GM19455 (cell line): ENCODE measurements around the gene ROBO1.
"Not testable (repeated sequence)": the region's sequence is repeated elsewhere in the genome, so short reads cannot be mapped to it uniquely, and the experiment has no call there.

Experiments used
- ATAC-seq: cut with Tn5 transposase; IDR thresholded peaks from one replicate; pipeline ENCODE4 v1.9.1; 2021; ENCODE audit not compliant: unreplicated experiment

The ROBO1 gene

DNA sequence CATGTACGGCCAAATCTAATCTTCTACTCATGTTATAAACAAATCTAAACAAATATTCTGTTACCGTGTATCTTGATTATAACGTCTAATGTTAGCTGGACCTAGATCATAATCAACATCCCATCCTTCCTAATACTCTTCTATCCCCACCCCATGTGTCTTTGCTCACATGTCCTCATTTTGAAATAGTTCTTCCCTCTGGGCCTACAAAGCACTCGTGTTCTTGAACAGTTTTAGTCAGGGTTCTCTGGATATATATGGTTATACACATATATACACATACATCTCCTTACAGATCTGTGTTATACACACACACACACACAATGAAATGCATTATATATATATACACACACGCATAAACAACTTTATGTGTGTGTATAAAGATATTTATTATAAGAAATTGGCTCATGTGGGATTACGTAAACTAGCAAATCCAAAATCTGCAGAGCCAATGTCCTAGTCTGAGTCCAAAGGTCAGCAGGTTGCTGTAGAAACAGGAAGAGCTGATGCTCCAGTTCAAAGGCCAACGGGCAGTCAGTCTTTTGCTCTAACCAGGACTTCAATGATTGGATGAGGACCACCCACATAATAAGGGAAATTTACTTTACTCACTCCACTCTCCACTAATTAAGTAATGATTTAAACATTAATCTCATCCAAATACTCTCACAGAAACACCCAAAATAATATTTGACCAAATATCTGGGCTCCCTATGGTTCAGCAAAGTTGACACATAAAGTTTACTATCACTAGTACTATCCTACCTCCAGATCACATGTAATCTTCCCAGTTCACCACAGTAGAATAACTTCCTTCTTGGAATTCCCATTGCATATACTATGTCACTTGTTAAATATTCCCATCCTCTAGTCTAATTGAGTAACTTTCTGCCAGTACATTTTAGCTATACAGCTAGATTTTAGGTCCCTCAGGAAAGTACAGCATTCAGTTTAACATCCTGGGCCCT is 450.0 kb downstream of the ROBO1 start:
- ATAC-seq: no peak

DNA sequence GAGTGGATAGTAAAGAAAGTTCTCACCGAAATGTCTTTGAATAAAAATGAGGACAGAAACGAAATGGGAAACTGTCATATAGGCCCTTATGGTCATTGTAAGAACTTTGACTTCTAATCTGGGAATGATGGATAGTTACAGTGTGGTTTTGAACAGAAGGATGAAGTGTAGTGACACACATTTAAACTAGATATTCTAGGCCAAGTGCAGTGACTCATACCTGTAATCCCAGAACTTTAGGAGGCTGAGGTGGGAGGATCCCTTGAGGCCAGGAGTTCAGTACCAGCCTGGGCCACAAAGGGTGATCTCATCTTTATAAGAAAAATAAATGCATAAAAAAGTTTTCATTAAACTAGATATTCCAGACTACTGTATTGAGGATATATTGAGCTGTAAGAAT is 452.8 kb downstream of the ROBO1 start:
- ATAC-seq: no peak

- no peak for ATAC-seq
These were observed 453.3 kb downstream of the ROBO1 start for GRCh38 chr3:79314544-79314943.

DNA sequence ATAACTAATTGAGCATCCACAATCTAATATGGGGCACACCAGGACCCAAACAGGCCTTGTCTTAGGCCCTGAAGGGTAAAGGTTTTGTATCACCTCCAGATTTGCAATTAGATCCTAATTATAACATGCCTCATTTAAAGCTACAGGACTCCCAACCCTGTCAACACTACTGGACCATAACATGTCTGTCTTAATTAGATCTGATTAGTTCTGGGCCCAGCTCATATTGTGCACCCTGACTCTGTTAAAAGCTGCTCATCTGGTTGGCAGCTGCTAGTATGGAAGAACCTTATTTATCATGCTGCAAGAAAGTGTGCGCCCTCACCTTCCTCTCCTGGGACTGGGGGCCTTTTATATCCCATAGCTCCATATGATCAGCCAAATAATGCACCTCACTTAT is 457.8 kb downstream of the ROBO1 start:
- no peak for ATAC-seq

DNA sequence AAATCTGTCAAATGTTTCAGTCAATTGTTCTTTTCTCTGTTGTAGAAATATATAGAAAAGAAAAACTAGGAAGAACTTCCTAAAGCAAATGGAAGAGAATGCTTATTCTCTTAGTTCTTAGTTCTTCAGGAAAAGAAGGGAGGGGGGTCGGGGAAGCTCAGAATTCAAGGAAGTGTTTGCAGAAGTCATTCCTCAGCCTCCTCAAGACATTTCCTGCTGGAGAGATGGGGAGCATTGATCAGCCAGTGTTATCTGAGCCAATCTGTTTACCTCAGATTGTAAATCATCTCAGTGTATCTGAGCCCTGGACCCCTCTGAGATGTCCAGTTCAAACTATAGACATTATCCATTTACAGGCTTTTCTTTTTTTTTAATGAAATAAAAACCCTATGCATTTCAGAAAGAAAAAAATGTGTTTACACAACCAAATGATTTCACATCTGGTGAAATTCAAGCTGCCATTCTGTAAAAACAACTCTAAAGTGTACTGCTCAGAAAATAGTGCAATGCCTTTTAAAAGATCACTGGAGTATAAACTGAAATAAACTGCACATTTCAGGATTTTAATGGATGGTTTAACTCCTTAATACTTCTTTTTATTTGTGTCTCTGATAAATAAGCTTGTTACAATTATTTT is 460.7 kb downstream of the ROBO1 start:
- ATAC-seq: no peak

DNA sequence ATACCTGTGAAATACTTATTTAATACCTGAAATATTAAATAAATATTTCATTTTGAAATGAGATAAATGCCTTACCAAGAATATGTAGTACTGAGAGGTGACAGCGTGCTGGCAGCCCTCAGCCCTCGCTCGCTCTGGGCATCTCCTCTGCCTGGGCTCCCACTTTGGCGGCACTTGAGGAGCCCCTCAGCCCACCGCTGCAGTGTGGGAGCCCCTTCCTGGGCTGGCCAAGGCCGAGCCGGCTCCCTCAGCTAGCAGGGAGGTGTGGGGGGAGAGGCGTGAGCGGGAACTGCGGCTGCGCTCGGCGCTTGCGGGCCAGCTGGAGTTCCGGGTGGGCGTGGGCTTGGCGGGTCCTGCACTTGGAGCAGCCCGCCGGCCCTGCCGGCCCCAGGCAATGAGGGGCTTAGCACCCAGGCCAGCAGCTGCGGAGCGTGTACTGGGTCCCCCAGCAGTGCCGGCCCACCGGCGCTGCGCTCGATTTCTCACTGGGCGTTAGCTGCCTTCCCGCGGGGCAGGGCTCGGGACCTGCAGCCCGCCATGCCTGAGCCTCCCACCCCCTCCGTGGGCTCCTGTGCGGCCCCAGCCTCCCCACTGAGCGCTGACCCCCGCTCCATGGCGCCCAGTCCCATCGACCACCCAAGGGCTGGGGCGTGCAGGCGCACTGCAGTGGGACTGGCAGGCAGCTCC is 467.7 kb downstream of the ROBO1 start:
- not testable (repeated sequence) for ATAC-seq

GRCh38 chr3:79297245-79297960 is 470.4 kb downstream of the ROBO1 start:
- ATAC-seq: no peak

DNA sequence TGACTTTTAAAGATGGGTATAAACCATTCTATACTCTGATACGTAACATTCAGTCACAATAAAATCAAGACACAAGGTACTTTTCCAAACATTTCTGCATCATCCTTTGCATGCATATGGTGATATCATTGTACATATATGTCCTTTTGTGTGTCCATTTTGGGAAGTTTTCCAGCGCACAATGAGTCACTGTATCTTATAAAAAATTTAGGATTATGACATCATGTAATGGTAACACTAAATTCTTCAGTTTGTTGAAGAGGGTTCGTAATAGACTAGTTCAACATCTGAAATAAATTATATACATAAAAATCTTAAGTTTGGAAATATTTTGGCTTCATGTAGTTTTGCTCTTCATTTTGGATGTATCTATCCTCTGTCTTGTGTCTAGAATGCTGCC is 480.9 kb downstream of the ROBO1 start:
- ATAC-seq: no peak

DNA sequence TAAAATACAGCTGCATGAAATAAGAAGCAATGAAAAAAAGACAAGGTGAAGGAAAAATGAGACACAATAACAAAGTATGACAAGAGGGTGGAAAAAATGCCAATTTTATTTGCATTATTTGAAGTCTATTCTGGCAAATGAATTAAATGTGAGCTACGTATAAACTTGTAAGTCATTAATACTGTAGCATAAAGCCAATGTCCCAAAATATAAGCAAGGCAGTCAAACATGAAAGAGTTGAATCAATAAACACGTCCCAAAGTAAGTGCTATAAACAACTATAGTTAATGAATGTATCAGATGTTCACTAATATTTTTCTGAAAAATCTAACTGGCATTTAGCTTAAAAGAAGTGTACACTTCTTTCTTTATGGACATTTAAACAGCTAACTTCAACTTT is 481.9 kb downstream of the ROBO1 start:
- ATAC-seq: no peak

DNA sequence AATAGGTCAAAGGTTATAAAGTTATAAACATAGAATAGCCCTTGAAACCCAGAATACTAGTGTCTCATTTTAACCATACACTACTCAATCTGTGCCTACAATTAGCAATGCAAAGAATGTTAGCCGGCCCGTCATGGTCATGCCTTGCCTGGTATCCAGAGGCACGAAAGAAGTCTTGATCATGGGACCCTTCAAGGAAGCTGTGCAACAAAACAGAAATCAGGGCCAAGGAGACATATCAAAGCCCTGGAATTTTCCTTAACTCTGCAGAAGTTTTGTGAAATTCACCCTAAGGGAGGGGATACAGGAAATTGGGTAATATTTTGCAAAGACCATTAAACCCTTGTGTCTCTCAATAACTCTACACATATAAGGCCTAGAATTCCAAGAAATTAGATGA is 482.4 kb downstream of the ROBO1 start:
- ATAC-seq: no peak

DNA sequence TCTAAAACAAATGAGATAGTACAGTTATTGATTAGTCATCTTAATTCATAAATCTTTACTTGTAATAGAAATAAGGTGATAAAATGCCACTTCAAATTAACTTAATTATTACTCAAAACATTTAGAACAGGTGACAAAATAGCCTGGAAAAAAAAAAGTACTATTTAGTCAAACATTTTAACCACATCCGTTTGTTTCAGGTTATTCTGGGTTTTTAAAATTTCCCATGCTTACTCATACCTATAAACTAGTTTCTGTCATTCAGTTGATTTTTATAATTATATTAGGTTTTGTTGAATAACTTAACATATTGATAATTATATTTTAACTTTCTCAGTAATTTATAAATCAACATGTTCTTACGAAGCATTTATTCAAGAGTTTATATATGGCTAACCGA is 483.0 kb downstream of the ROBO1 start:
- ATAC-seq: no peak

DNA sequence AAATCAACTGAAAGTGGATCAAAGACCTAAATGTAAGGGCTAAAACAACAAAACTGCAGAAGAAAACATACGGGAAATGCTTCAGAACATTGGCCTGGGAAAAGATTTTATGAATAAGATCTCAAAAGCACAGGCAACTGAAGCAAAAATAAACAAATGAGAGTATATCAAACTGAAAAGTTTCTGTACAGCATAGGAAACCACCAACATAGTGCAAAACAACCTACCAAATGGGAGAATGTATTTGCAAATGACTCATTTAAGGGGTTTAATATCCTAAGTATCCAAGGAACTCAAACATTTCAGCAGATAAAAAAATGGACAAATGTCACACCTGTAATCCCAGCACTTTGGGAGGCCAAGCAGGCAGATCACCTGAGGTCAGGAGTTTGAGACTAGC is 489.1 kb downstream of the ROBO1 start:
- no peak for ATAC-seq

DNA sequence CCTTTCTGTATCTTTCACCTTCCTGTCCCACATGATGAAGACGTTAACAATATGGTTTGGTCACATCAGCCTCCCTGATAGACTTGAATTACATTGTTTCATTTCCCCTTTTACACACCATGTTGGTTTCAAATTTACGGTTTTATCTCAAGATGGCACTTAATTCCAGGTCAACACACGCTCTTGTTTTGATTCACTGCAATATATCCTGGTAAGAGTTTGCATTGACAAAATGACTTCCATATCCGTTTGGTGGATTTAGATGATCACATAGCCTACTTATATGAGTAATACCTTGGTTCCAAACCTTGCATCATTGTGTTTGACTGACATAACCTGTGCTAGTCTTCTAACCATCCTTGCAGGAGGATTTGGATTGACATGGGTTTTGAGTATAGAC is 499.4 kb downstream of the ROBO1 start:
- ATAC-seq: no peak

DNA sequence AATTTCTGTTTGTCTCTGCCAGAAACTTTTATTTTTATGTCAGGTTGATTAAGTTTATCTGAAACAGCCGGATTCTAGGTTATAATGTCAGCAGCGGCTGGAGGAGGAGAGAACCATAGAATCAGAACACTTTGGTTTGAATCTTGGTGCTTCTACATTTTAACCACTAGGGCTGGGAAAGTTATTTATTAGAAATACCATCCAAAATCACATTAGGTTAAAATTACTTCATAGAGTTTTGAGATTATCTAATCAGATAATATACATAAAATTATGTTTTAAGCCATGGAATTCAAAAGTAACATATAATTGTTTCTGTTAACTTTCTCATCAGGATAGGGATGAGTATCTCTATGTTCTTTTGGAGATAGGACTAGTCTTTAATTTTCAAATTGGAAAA is 502.9 kb downstream of the ROBO1 start:
- no peak for ATAC-seq

DNA sequence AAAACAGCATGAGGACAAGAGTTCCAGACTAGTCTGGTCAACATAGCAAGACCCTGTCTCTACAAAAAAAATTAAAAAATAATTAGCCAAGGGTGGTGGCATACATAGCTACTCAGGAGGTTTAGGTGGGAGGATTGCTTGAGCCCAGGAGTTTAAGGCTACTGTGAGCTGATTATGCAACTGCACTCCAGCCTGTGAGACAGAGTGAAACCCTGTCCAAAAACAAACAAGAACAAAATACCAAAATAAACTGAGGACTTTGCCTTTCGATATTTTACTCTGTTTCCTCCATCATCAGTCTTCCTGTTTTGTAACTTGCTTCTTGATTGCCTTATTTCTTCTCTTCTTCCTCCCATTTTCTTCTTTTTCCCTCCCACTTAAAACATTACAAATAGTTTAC is 504.4 kb downstream of the ROBO1 start:
- no peak for ATAC-seq

- no peak for ATAC-seq
These were observed 509.3 kb downstream of the ROBO1 start for GRCh38 chr3:79258479-79258878.

DNA sequence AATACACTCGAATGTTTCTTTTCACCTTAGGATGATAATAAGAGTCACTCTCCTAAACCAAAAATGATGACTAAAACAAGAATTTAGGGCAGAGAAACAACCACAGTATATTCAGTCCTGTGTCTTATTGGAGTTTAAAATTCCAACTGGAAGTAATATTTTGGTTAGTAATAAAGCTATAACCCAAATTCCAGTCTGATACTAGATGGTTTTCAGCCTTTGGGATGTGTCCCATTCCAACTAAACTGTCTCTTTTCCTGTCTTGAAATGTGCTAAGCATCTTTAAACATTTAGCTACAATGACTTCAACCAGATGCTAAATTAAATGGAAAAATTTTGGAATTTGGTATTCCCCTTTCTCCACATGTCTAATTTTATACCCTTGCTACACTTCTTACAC is 510.0 kb downstream of the ROBO1 start:
- ATAC-seq: no peak

DNA sequence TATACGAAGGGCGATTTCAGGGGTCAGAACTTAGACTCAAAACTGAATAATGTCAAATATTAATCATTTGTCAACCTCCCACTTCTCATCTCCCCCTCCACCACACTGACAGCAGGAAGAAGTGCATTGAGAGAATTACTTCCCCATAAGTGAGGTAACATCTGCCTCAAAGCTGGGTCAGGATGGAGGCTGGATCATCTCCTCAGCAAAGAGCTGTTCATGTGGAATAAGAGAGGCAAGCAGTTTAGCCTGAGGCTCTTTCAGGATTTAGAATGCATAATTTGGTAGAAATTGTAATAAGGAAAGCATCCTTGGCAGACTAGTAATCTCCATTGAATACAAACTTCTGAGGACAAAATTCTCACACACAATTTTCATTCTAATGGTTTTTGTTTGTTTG is 512.1 kb downstream of the ROBO1 start:
- no peak for ATAC-seq

DNA sequence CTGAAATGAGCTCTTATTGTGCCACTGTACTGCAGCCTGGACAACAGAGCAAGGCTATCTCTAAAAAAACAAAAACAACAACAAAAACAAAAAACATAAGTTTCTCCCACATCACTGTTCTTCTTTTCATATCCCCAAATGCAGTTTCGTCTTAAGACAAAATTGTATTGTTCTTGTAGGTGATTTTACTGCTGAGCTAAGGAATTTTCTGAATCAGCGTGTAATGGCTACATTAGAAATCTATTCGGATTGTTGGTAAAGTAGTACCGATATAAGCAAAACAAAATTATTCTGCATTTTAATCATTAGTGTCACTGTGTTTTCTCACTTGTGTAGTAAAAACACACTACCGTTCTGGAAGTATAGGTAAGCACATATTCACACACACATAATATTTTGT is 512.5 kb downstream of the ROBO1 start:
- ATAC-seq: no peak

DNA sequence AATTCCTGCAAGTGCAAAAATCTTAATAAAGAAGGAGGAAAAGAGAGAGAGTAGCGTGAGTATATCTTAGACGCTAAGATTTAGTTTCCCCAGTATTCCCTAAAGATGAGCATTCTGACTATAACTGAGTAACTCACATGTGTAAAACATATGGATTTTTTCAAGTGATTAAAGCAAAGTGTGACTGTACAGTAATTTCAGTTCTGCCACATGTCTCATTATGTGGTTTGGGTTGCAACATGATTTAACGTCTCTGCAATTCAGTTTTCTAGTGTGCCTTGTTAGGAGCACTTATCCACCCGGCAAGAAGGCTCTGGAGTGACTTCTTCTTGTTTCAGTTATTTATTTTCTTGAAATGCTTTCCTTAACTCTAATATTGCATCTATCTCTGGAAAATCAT is 514.1 kb downstream of the ROBO1 start:
- no peak for ATAC-seq

DNA sequence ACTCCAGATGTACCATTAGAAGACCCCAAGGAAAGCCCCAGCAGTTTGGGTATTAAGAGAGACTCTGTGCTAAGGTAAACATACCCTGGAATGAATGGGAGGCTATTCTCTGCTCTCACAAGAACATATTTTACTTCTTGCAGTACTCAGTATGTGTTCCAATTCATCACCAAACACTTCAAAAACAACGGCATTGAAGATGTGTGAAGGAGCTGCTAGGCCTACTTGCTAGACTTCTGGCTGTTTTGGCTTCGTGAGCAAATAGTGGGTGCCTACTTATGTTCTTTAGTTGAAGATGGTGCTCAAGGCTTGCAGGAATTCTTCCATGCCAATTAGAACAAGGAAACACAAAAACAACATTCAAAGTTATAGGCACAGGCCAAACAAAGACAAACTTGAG is 514.5 kb downstream of the ROBO1 start:
- no peak for ATAC-seq
